GM21576 (cell line): ENCODE results near the gene TEPSIN.

Experiments
- ATAC-seq: cut with Tn5 transposase; IDR thresholded peaks from one replicate; pipeline ENCODE4 v1.9.1; 2021; ENCODE audit warnings: mild to moderate bottlenecking, moderate library complexity; ENCODE audit not compliant: unreplicated experiment

Gene TEPSIN

GRCh38 chr17:81238815-81239713, at the start of gene TEPSIN, which contains the start of gene NDUFAF8:
Gene TEPSIN (minus strand): TSS chr17:81239055. CDS start chr17:81239033, 22 bp downstream.
Gene NDUFAF8 (plus strand): TSS chr17:81239318. CDS start chr17:81239364, 46 bp downstream.
- peak; percentile 76 for ATAC-seq

- ATAC-seq, result no peak
These were observed 49.0 kb upstream of the TEPSIN start for GRCh38 chr17:81287741-81288430.

GRCh38 chr17:81287152-81287551, 48.3 kb upstream of the TEPSIN start:
- ATAC-seq, result no peak

- ATAC-seq, result no peak
These were observed 47.8 kb upstream of the TEPSIN start for GRCh38 chr17:81286491-81287145.

- no peak for ATAC-seq
These were observed 47.0 kb upstream of the TEPSIN start for GRCh38 chr17:81285894-81286293.

GRCh38 chr17:81285179-81285878, 46.5 kb upstream of the TEPSIN start:
- no peak for ATAC-seq

- no peak for ATAC-seq
These were observed 44.0 kb upstream of the TEPSIN start for GRCh38 chr17:81282876-81283275.

- ATAC-seq, result no peak
These were observed 43.3 kb upstream of the TEPSIN start for GRCh38 chr17:81282141-81282540.

- no peak for ATAC-seq
These were observed 41.7 kb upstream of the TEPSIN start for GRCh38 chr17:81280571-81280970.

- ATAC-seq, result no peak
These were observed 40.7 kb upstream of the TEPSIN start for GRCh38 chr17:81279278-81280275.

- no peak for ATAC-seq
These were observed 40.0 kb upstream of the TEPSIN start for GRCh38 chr17:81278831-81279230.

GRCh38 chr17:81277946-81278693, 39.3 kb upstream of the TEPSIN start:
- ATAC-seq, result no peak

GRCh38 chr17:81277421-81277820, 38.6 kb upstream of the TEPSIN start:
- no peak for ATAC-seq

GRCh38 chr17:81276781-81277180, 37.9 kb upstream of the TEPSIN start:
- ATAC-seq, result no peak

GRCh38 chr17:81274471-81274855, 35.6 kb upstream of the TEPSIN start:
- ATAC-seq, result no peak

GRCh38 chr17:81273698-81274470, 35.0 kb upstream of the TEPSIN start:
- ATAC-seq, result no peak

- no peak for ATAC-seq
These were observed 33.8 kb upstream of the TEPSIN start for GRCh38 chr17:81272616-81273015.

- ATAC-seq, result no peak
These were observed 32.4 kb upstream of the TEPSIN start for GRCh38 chr17:81271226-81271625.
